HG03565 (cell line): ENCODE results near the gene LSP1.

Source experiments
- ATAC-seq: cut with Tn5 transposase; IDR thresholded peaks from one replicate; pipeline ENCODE4 v1.9.1; 2021; ENCODE audit warnings: mild to moderate bottlenecking, moderate library complexity; ENCODE audit not compliant: unreplicated experiment

The LSP1 gene

GRCh38 chr11:1888347-1888753 lies 35.5 kb downstream of the LSP1 start:
- no peak for ATAC-seq

- no peak for ATAC-seq
These were observed 35.9 kb downstream of the LSP1 start for GRCh38 chr11:1888811-1889210.

GRCh38 chr11:1889224-1889930 lies 36.5 kb downstream of the LSP1 start:
- ATAC-seq, result no peak

GRCh38 chr11:1889941-1890855 lies 37.3 kb downstream of the LSP1 start:
- no peak for ATAC-seq

GRCh38 chr11:1890856-1891830 lies 38.3 kb downstream of the LSP1 start:
- ATAC-seq, result no peak

GRCh38 chr11:1891831-1892115 lies 38.9 kb downstream of the LSP1 start, which contains the start of gene PRR33:
PRR33 (minus strand) TSS chr11:1891895; CDS start chr11:1890584, 1,311 bp downstream.
- ATAC-seq, result no peak

GRCh38 chr11:1892116-1892515 lies 39.2 kb downstream of the LSP1 start:
- no peak for ATAC-seq

- no peak for ATAC-seq
These were observed 39.7 kb downstream of the LSP1 start for GRCh38 chr11:1892558-1892957.

- no peak for ATAC-seq
These were observed 40.9 kb downstream of the LSP1 start for GRCh38 chr11:1893581-1894359.

- ATAC-seq, result no peak
These were observed 41.9 kb downstream of the LSP1 start for GRCh38 chr11:1894759-1895158.

- ATAC-seq, result no peak
These were observed 43.6 kb downstream of the LSP1 start for GRCh38 chr11:1896468-1896867.

- no peak for ATAC-seq
These were observed 44.0 kb downstream of the LSP1 start for GRCh38 chr11:1896923-1897322.

GRCh38 chr11:1899090-1899489 lies 46.2 kb downstream of the LSP1 start:
- no peak for ATAC-seq

GRCh38 chr11:1899686-1900085 lies 46.8 kb downstream of the LSP1 start:
- no peak for ATAC-seq

- no peak for ATAC-seq
These were observed 53.3 kb downstream of the LSP1 start for GRCh38 chr11:1906181-1906580.

- ATAC-seq, result no peak
These were observed 53.9 kb downstream of the LSP1 start for GRCh38 chr11:1906611-1907423.

GRCh38 chr11:1908618-1909017 lies 55.7 kb downstream of the LSP1 start:
- no peak for ATAC-seq

GRCh38 chr11:1909524-1909923 lies 56.6 kb downstream of the LSP1 start:
- no peak for ATAC-seq

GRCh38 chr11:1912289-1912878 lies 59.5 kb downstream of the LSP1 start:
- ATAC-seq, result no peak
